DOHH2 (cell line): ENCODE data around the gene GRID1.

ENCODE experiments used
- CTCF ChIP-seq: fragments of 200-600 bp; sonication (generic); IDR thresholded peaks from one replicate; pipeline ENCODE4 v1.5.1; 2014; ENCODE audit warnings: antibody characterized with exemption, mild to moderate bottlenecking, low read depth, low read length; ENCODE audit not compliant: poor library complexity, severe bottlenecking
- EZH2phosphoT487 ChIP-seq: fragments of 200-600 bp; sonication (generic); IDR thresholded peaks from 2 replicates; pipeline ENCODE4 v1.6.1; 2017; ENCODE audit warnings: borderline replicate concordance, mild to moderate bottlenecking, antibody characterized with exemption, low read length, moderate library complexity, mixed read lengths

GRCh38 chr10:86135191-86135590 lies 231.4 kb downstream of the GRID1 start:
- TF ChIP-seq CTCF (no peak), EZH2phosphoT487 (no peak)
